ENCODE results near the gene IL23R. TPM values are rescaled to one million over a fixed set of nuclear protein-coding genes. Genes with fewer than 3 reads are reported as not detected.

IL23R gene
- total RNA-seq, 1 experiment from 2014 or later: not detected

DNA sequence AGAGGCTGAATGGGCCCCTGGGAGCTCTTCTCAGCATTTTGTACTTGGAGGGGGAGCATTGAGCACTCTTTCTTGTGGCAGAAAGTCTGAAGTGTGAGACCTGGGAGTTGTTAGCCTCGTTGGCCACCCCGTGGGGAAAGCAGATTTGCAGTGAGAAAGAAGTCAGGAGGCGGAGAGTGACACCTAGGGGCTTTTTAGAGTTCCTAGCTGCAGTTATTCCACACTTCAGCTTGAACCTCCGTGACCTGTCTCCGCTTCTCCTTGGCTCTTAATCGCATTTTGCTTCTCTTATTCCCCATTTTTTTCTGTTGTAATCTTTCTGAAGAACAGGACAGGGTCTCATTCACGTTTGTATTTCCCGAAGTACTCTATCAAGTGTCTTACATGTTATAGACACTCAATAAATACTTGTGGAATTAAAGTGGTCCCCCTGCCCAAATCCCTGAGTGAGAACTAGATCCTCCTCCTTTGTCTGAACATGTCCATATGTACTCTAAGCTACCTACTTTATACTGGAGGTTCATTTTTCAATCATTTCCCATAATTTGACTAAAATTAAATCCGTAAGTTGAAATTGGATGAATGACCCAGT is 17.0 kb upstream of the IL23R start:
- DNase-seq (ENCODE audit: low spot score): peak; percentile 66

GRCh38 chr1:67150931-67151330 is 15.3 kb upstream of the IL23R start:
- no peak for DNase-seq (ENCODE audit: low spot score)

GRCh38 chr1:67158401-67158800 is 7.9 kb upstream of the IL23R start:
- DNase-seq (ENCODE audit: low spot score): no peak

DNA sequence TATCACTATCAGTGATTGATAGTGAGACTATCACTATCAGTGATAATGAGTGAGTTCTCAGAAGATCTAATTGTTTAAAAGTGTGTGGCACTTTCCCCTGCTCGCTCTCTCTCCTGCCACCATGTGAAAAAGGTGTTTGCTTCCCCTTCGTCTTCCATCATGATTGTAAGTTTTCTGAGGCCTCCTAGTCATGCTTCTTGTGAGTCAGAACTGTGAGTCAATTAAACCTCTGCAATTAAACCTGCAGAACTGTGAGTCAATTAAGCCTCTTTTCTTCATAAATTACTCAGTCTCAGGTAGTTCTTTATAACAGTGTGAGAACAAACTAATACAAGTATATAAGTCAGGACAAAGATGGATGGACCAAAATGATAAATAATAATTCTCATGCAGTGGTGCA is 7.0 kb upstream of the IL23R start:
- DNase-seq (ENCODE audit: low spot score): no peak

DNA sequence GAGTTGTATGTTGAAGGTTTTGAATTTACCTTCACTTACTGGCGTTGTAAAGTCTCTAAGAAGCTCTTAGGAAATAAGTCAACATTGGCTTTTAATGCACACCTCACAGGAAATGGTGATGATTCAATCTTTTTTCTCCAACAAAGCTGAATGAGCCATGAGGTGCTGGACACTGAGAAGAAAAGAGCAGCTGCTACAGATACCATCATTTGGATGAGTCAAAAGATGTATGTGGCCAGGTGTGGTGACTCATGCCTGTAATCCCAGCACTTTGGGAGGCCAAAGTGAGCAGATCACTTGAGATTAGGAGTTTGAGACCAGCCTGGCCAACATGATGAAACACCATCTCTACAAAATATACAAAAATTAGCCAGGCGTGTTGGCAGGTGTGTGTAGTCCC is 3.3 kb upstream of the IL23R start:
- peak; percentile 74 for DNase-seq (ENCODE audit: low spot score)

- no peak for DNase-seq (ENCODE audit: low spot score)
Measured at GRCh38 chr1:67165468-67166041, 699 bp upstream of the IL23R start.

DNA sequence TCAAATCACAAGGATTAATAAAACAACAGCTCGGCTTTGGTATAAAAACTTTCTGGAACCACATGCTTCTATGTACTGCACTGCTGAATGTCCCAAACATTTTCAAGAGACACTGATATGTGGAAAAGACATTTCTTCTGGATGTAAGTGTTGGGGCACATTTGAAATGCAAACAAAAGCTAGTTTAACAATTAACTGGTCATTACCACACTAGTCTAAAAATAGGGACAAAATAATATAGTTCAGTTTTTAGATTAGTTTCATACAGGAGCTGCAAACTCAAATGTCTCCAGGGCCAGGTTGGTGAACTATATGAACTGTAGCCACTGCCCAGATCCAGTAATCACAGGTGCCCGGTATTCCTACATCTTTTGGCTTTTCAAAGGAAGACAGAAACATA is 3.2 kb downstream of the IL23R start:
- DNase-seq (ENCODE audit: low spot score): no peak

GRCh38 chr1:67169932-67170331 is 3.7 kb downstream of the IL23R start:
- DNase-seq (ENCODE audit: low spot score): no peak

DNA sequence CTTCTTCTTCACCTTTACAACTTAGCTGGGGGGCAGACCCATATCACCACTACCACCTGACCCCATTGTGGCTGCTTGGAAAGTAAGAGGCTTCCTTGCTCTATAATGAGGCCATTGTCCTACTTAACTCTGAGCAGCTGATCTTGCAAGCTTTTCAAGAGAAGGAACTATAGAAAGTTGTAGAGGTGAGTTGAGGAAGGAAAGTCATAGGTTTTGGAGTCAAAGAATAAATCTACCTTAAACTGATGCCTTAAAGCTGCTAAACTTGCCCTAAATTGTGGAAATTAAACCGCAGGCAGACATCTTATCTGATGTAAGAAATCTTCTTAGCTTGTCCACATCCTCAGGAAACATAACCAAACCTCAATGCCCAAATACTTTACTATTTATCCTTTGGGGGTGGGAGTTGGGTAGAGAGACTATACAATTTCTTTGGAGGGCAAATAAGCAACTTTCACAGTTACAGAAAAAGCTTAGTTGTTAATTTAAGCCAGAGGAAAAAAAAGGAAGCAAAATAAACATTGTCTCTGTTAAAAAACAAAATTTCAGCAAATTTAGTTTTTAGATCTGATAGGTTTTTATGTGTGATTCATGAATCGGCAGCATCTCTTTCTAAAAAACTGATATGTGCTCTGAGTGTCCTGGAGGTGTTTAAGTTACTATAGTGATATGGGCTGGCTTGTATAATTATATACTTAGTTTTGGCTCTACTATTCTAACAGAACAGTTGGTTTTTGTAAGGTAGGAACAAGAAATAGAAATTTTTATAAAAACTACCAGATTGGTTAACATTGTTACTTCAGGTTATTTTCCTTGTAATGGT is 4.7 kb downstream of the IL23R start:
- DNase-seq (ENCODE audit: low spot score): no peak

GRCh38 chr1:67171574-67171955 is 5.3 kb downstream of the IL23R start:
- no peak for DNase-seq (ENCODE audit: low spot score)

- DNase-seq (ENCODE audit: low spot score): no peak
Measured at GRCh38 chr1:67171978-67172377, 5.7 kb downstream of the IL23R start.

DNA sequence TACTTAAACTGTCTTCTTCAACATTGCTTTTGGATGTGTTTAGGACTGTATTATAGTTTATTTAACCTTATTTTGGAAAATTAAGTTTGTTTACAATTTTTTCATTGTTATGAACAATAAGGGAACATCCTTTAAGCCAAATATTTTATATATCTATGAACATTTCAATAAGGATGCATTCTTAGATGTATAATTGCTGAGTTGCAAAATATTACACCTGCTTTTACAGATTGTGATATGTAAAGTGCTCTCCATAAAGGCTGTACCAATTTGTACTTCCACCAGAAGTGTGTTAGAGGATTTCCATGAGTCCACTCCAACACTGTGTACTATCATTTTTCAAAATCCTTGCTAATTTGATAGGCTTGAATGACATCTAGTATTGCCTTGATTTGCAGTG is 7.7 kb downstream of the IL23R start:
- no peak for DNase-seq (ENCODE audit: low spot score)

GRCh38 chr1:67174716-67175284 is 8.5 kb downstream of the IL23R start:
- no peak for DNase-seq (ENCODE audit: low spot score)

GRCh38 chr1:67175530-67176087 is 9.4 kb downstream of the IL23R start:
- DNase-seq (ENCODE audit: low spot score): no peak

DNA sequence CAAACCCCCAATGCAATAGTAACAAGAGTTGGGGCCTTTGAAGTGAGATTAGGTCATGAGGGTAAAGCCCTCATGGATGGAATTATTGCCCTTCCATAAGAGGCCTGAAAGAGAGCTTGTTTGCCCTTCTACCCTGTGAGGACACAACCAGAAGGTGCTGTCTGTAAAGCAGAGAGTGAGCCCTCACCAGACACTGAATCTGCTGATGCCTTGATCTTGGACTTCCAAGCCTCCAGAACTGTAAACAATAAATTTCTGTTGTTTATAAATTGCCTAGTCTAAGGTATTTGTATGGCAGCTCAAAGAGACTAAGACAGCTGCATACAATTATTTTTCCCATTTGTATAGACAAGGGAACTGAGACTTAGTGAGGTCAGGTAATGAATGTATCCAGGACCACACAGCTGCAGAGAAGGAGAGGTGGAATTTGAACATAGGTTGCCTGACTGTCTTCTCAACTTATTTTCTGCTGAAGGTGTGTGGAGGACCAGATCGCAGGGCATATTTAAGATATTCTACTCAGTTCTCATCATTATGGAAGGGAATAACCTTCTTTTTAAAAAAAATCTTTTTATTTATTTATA is 18.7 kb downstream of the IL23R start:
- no peak for DNase-seq (ENCODE audit: low spot score)

DNA sequence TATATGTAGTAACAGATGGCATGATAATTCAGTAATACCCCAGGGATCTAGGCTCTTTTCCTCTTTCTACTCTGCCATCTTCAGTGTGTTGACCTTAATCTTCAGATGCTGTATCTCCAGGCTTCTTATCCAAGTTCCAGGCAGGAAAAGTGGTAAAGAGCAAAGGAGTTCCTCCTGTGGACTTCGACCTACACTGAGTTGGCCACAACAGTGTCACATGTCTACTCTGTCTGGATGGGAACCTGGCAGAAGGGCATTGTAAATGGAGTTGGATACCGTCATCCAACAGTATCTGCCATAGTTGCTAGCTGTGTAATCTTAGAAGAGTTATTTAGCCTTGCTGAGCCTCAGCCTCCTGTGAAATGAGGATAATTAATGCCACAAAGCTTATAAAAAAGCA is 21.9 kb downstream of the IL23R start:
- no peak for DNase-seq (ENCODE audit: low spot score)

- no peak for DNase-seq (ENCODE audit: low spot score)
Measured at GRCh38 chr1:67189953-67190352, 23.7 kb downstream of the IL23R start.

DNA sequence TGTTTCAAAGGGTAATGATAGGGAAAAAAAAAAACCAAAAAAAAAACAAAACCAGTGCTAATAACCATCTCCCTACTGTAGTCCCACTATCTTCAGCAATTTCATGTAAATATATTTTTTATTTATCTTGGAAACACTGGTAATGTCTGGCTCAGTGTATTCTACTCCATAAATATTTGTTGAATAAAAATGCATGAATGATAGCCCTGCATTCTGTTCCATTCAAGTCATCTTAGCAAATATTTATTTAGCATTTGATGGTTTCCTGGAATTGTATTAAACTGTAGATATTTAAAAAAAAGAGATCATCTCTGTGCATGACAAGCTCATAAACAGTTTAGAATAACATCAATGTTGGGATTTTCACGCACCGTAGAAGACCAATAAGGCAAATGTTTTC is 24.2 kb downstream of the IL23R start:
- DNase-seq (ENCODE audit: low spot score): no peak

GRCh38 chr1:67190942-67191341 is 24.7 kb downstream of the IL23R start:
- no peak for DNase-seq (ENCODE audit: low spot score)

GRCh38 chr1:67191668-67192520 is 25.6 kb downstream of the IL23R start:
- DNase-seq (ENCODE audit: low spot score): no peak

GRCh38 chr1:67192902-67193301 is 26.6 kb downstream of the IL23R start:
- no peak for DNase-seq (ENCODE audit: low spot score)

Measured in A172 (cell line).